Measurements from ENCODE around the gene FAF2.

The FAF2 gene

DNA sequence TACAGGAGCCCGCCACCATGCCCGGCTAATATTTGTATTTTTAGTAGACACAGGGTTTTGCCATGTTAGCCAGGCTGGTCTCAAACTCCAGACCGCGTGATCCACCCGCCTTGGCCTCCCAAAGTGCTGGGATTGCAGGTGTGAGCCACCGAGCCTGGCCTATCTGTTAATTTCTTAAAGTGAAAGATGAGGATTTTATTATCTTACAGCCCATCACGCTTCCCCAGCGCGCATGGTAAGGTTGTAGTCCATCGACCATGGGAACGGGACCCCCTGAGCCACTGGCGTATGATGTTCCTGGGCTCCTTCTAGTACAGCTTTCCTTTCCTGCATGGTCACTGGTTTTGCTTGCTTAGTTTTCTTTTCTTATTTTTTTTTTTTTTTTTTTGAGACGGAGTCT lies 109.7 kb downstream of the FAF2 start:
- TF ChIP-seq GATA2 (IDR thresholded peaks at IDR 0.05; ENCODE audit: low read depth, low read length) (no peak), GATA3 (IDR thresholded peaks at IDR 0.05; ENCODE audit: low read depth, low read length) (no peak)
